Effector memory CD8-positive, alpha-beta T cell (primary cell): ENCODE data around the gene C4BPA.

Source experiments
- ATAC-seq: fragments of 150-1000 bp; cut with Tn5 transposase; replicated peaks from 2 replicates; pipeline ENCODE4 v1.10.0; 2021; ENCODE audit warnings: mild to moderate bottlenecking, moderate library complexity
- DNase-seq, 3 experiments: peaks; one replicate each; pipeline ENCODE4 v3.0.0; 2021
- H3K27ac Mint-ChIP-seq, 2 donors: one replicate each; pipeline ENCODE4 v1.8.0; 2022; ENCODE audit warnings: mild to moderate bottlenecking in 2 of 2, mixed read lengths in 2 of 2, moderate library complexity in 2 of 2
- H3K27me3 Mint-ChIP-seq, 2 donors: one replicate each; pipeline ENCODE4 v1.8.0; 2022; ENCODE audit warnings: mixed read lengths in 2 of 2
- H3K36me3 Mint-ChIP-seq: one replicate; pipeline ENCODE4 v1.8.0; 2022; ENCODE audit warnings: mild to moderate bottlenecking, moderate library complexity, mixed read lengths; ENCODE audit not compliant: insufficient read depth
- H3K4me1 Mint-ChIP-seq, 2 donors: one replicate each; pipeline ENCODE4 v1.8.0; 2022; ENCODE audit warnings: low read depth in 2 of 2, mixed read lengths in 2 of 2
- H3K4me3 Mint-ChIP-seq, 2 donors: one replicate each; pipeline ENCODE4 v1.8.0; 2022; ENCODE audit warnings: mild to moderate bottlenecking in 2 of 2, mixed read lengths in 2 of 2, moderate library complexity in 2 of 2
- H3K9me3 Mint-ChIP-seq, 2 donors: one replicate each; pipeline ENCODE4 v1.8.0; 2022; ENCODE audit warnings: mixed read lengths in 2 of 2

The C4BPA gene

GRCh38 chr1:207152792-207153468 lies 48.9 kb downstream of the C4BPA start:
- Mint-ChIP-seq H3K27me3 (peaks cover 36 to 41% of the 10 kb centered on the region in 2 donors), H3K9me3 (peaks cover 0 to 1% of the 10 kb centered on the region in 2 donors), H3K4me3 (no peak overlapping the region), H3K27ac (no peak overlapping the region), H3K36me3 (no peaks in the 10 kb centered on the region), H3K4me1 (no peaks in the 10 kb centered on the region)
- no peak for ATAC-seq
- DNase-seq, result no peak

- Mint-ChIP-seq H3K36me3 (no peaks in the 10 kb centered on the region), H3K27ac (no peak overlapping the region), H3K9me3 (peaks cover 0 to 1% of the 10 kb centered on the region in 2 donors), H3K27me3 (peaks cover 36 to 37% of the 10 kb centered on the region in 2 donors), H3K4me1 (no peaks in the 10 kb centered on the region), H3K4me3 (no peak overlapping the region)
- DNase-seq (no peak), ATAC-seq (no peak)
Observed at GRCh38 chr1:207155028-207155427, 51.0 kb downstream of the C4BPA start.

GRCh38 chr1:207156095-207156494 lies 52.1 kb downstream of the C4BPA start:
- DNase-seq, result no peak
- H3K36me3 Mint-ChIP-seq, result no peaks in the 10 kb centered on the region
- H3K4me3 Mint-ChIP-seq, result no peak overlapping the region

GRCh38 chr1:207156826-207157225 lies 52.8 kb downstream of the C4BPA start:
- DNase-seq, result no peak
- no peak overlapping the region for H3K4me3 Mint-ChIP-seq

More at GRCh38 chr1:207156095-207156494, 52.1 kb downstream of the C4BPA start:
- no peak for ATAC-seq
- Mint-ChIP-seq H3K4me1 (no peaks in the 10 kb centered on the region), H3K27me3 (peaks cover 26 to 39% of the 10 kb centered on the region in 2 donors), H3K27ac (no peak overlapping the region), H3K9me3 (no peaks in the 10 kb centered on the region)

GRCh38 chr1:207164086-207164485 lies 60.1 kb downstream of the C4BPA start:
- Mint-ChIP-seq H3K4me1 (no peaks in the 10 kb centered on the region), H3K36me3 (no peaks in the 10 kb centered on the region)

More at GRCh38 chr1:207156826-207157225, 52.8 kb downstream of the C4BPA start:
- Mint-ChIP-seq H3K9me3 (no peaks in the 10 kb centered on the region), H3K27ac (no peak overlapping the region), H3K36me3 (no peaks in the 10 kb centered on the region), H3K4me1 (no peaks in the 10 kb centered on the region), H3K27me3 (peaks cover 19 to 44% of the 10 kb centered on the region in 2 donors)
- no peak for ATAC-seq

GRCh38 chr1:207172321-207172720 lies 68.3 kb downstream of the C4BPA start:
- Mint-ChIP-seq H3K9me3 (no peaks in the 10 kb centered on the region), H3K4me1 (no peaks in the 10 kb centered on the region), H3K27ac (no peak overlapping the region), H3K27me3 (peaks cover 15 to 31% of the 10 kb centered on the region in 2 donors), H3K36me3 (no peaks in the 10 kb centered on the region), H3K4me3 (no peak overlapping the region)
- ATAC-seq, result no peak
- no peak for DNase-seq

More at GRCh38 chr1:207164086-207164485, 60.1 kb downstream of the C4BPA start:
- no peak overlapping the region for H3K4me3 Mint-ChIP-seq
- H3K27me3 Mint-ChIP-seq, result peaks cover 0 to 22% of the 10 kb centered on the region in 2 donors
- H3K9me3 Mint-ChIP-seq, result no peaks in the 10 kb centered on the region
- ATAC-seq (no peak), DNase-seq (no peak)
- no peak overlapping the region for H3K27ac Mint-ChIP-seq

- DNase-seq, result no peak
- Mint-ChIP-seq H3K9me3 (no peaks in the 10 kb centered on the region), H3K4me1 (no peaks in the 10 kb centered on the region), H3K4me3 (no peak overlapping the region), H3K27me3 (peaks cover 18 to 33% of the 10 kb centered on the region in 2 donors), H3K27ac (no peak overlapping the region), H3K36me3 (no peaks in the 10 kb centered on the region)
- ATAC-seq, result no peak
Observed at GRCh38 chr1:207172885-207173284, 68.9 kb downstream of the C4BPA start.

GRCh38 chr1:207173396-207173795 lies 69.4 kb downstream of the C4BPA start:
- H3K36me3 Mint-ChIP-seq, result no peaks in the 10 kb centered on the region
- no peak for DNase-seq
- ATAC-seq, result no peak
- no peak overlapping the region for H3K27ac Mint-ChIP-seq
- H3K9me3 Mint-ChIP-seq, result no peaks in the 10 kb centered on the region
- no peaks in the 10 kb centered on the region for H3K4me1 Mint-ChIP-seq
- peaks cover 23 to 38% of the 10 kb centered on the region in 2 donors for H3K27me3 Mint-ChIP-seq
- no peak overlapping the region for H3K4me3 Mint-ChIP-seq

GRCh38 chr1:207174913-207175312 lies 70.9 kb downstream of the C4BPA start:
- ATAC-seq (no peak), DNase-seq (no peak)
- Mint-ChIP-seq H3K4me1 (no peaks in the 10 kb centered on the region), H3K27ac (no peak overlapping the region), H3K4me3 (no peak overlapping the region), H3K36me3 (no peaks in the 10 kb centered on the region), H3K27me3 (peaks cover 38 to 53% of the 10 kb centered on the region in 2 donors), H3K9me3 (no peaks in the 10 kb centered on the region)

GRCh38 chr1:207179036-207179435 lies 75.0 kb downstream of the C4BPA start:
- no peaks in the 10 kb centered on the region for H3K9me3 Mint-ChIP-seq
- H3K4me1 Mint-ChIP-seq, result no peaks in the 10 kb centered on the region
- no peaks in the 10 kb centered on the region for H3K36me3 Mint-ChIP-seq
- ATAC-seq (no peak), DNase-seq (no peak)
- peaks cover 28% of the 10 kb centered on the region in 2 donors for H3K27me3 Mint-ChIP-seq
- no peak overlapping the region for H3K27ac Mint-ChIP-seq
- H3K4me3 Mint-ChIP-seq, result no peak overlapping the region

GRCh38 chr1:207181847-207182246 lies 77.8 kb downstream of the C4BPA start:
- Mint-ChIP-seq H3K9me3 (no peaks in the 10 kb centered on the region), H3K4me3 (no peak overlapping the region), H3K36me3 (no peaks in the 10 kb centered on the region), H3K27me3 (peaks cover 29 to 30% of the 10 kb centered on the region in 2 donors), H3K4me1 (no peaks in the 10 kb centered on the region), H3K27ac (no peak overlapping the region)
- ATAC-seq (no peak), DNase-seq (no peak)

GRCh38 chr1:207186503-207186902 lies 82.5 kb downstream of the C4BPA start:
- DNase-seq, result no peak
- no peak overlapping the region for H3K4me3 Mint-ChIP-seq
- peaks cover 13 to 18% of the 10 kb centered on the region in 2 donors for H3K27me3 Mint-ChIP-seq
- H3K4me1 Mint-ChIP-seq, result peaks cover 0 to 2% of the 10 kb centered on the region in 2 donors
- no peaks in the 10 kb centered on the region for H3K9me3 Mint-ChIP-seq
- no peak overlapping the region for H3K27ac Mint-ChIP-seq
- ATAC-seq, result no peak
- no peaks in the 10 kb centered on the region for H3K36me3 Mint-ChIP-seq

GRCh38 chr1:207188901-207189300 lies 84.9 kb downstream of the C4BPA start:
- Mint-ChIP-seq H3K9me3 (no peaks in the 10 kb centered on the region), H3K4me3 (no peak overlapping the region), H3K27ac (no peak overlapping the region), H3K4me1 (peaks cover 0 to 2% of the 10 kb centered on the region in 2 donors), H3K36me3 (no peaks in the 10 kb centered on the region), H3K27me3 (peaks cover 30 to 42% of the 10 kb centered on the region in 2 donors)
- ATAC-seq, result no peak
- DNase-seq, result no peak

GRCh38 chr1:207191061-207191460 lies 87.0 kb downstream of the C4BPA start:
- H3K4me1 Mint-ChIP-seq, result peaks cover 0 to 2% of the 10 kb centered on the region in 2 donors

More at GRCh38 chr1:207191061-207191460, 87.0 kb downstream of the C4BPA start:
- Mint-ChIP-seq H3K36me3 (no peaks in the 10 kb centered on the region), H3K27ac (no peak overlapping the region), H3K4me3 (no peak overlapping the region), H3K27me3 (peaks cover 40 to 53% of the 10 kb centered on the region in 2 donors), H3K9me3 (no peaks in the 10 kb centered on the region)
- ATAC-seq, result no peak
- no peak for DNase-seq
